Endothelial cell of umbilical vein (primary cell): ENCODE data around the gene SPEF1. TPM values are rescaled to one million over a fixed set of nuclear protein-coding genes. Genes with fewer than 3 reads are reported as not detected.

Experiments used
- BruUV-seq: library from RNA; stranded (reverse); fragments of 400-500 nt; replicated peaks from 2 replicates; lab custom pipeline; 2021; lab: Mats Ljungman, UMichigan
- CTCF ChIA-PET: fragments of 300-600, 350-600 bp; sonication (Branson Sonifier 250); formaldehyde crosslinking; loops from one replicate; lab custom pipeline; 2021; ENCODE audit warnings: antibody characterized with exemption, inconsistent platforms; lab: Charles Lee
- POLR2A ChIA-PET: fragments of 300-600, 350-600 bp; sonication (Branson Sonifier 250); formaldehyde crosslinking; loops from one replicate; lab custom pipeline; 2021; ENCODE audit warnings: antibody characterized with exemption, inconsistent platforms; lab: Charles Lee
- DNase-seq: peaks from one replicate; pipeline ENCODE4 v3.0.0-alpha.2; 2011; ENCODE audit warnings: low read depth, low spot score
- FAIRE-seq: peaks from 2 replicates; lab custom pipeline; 2011; peaks lifted over from hg19 to GRCh38; lab: Jason Lieb, UNC
- H2AFZ ChIP-seq: 2 replicates; pipeline ENCODE4 v1.6.0; 2012; ENCODE audit warnings: low read depth, low read length, control low read depth, inconsistent platforms
- H3K27ac ChIP-seq: 2 replicates; pipeline ENCODE4 v1.5.1; 2011; ENCODE audit warnings: low read depth, mild to moderate bottlenecking, control low read depth, low read length, moderate library complexity; ENCODE audit not compliant: insufficient read depth
- H3K27me3 ChIP-seq, 2 experiments: 2 replicates each; pipeline versions ENCODE4 v1.6.0 to v1.6.1; 2011; ENCODE audit warnings: low read length in 2 of 2, mixed read lengths in 1 of 2; ENCODE audit not compliant: control insufficient read depth in 2 of 2, insufficient read depth in 2 of 2
- H3K36me3 ChIP-seq, 2 experiments: 2 replicates in 1 of 2; 3 replicates in 1 of 2; pipeline ENCODE4 v1.5.1; 2011; ENCODE audit warnings: low read length in 2 of 2, mild to moderate bottlenecking in 1 of 2, moderate library complexity in 1 of 2; ENCODE audit not compliant: control insufficient read depth in 2 of 2, insufficient read depth in 2 of 2; ENCODE audit errors: extremely low read depth in 1 of 2
- H3K4me1 ChIP-seq: 3 replicates; pipeline ENCODE4 v1.5.1; 2011; ENCODE audit warnings: mild to moderate bottlenecking, low read length; ENCODE audit not compliant: control insufficient read depth, insufficient read depth; ENCODE audit errors: extremely low read depth
- H3K4me2 ChIP-seq: 2 replicates; pipeline ENCODE4 v1.6.1; 2011; ENCODE audit warnings: low read length, control low read depth, mixed read lengths; ENCODE audit not compliant: insufficient read depth
- H3K4me3 ChIP-seq, 3 experiments: fragments of 200-600 bp in 1 of 3; sonication (generic), shearing (Covaris generic) in 1 of 3; replicated peaks in 1 of 3; 2 replicates each; pipeline ENCODE4 v1.5.1; 2011 to 2016; ENCODE audit warnings: control low read depth in 3 of 3, low read length in 3 of 3, mild to moderate bottlenecking in 2 of 3, inconsistent platforms in 1 of 3, low read depth in 1 of 3, moderate library complexity in 1 of 3; ENCODE audit not compliant: insufficient read depth in 1 of 3
- H3K79me2 ChIP-seq: 2 replicates; pipeline ENCODE4 v1.6.0; 2012; ENCODE audit warnings: low read length, inconsistent platforms; ENCODE audit not compliant: control insufficient read depth, insufficient read depth
- H3K9ac ChIP-seq: replicated peaks from 2 replicates; pipeline ENCODE3; 2011; ENCODE audit warnings: low read length, control low read depth; ENCODE audit not compliant: insufficient read depth; ENCODE audit errors: extremely low read depth
- H3K9me1 ChIP-seq: replicated peaks from 3 replicates; pipeline ENCODE4 v1.6.0; 2011; ENCODE audit warnings: mild to moderate bottlenecking, low read length; ENCODE audit not compliant: control insufficient read depth, insufficient read depth; ENCODE audit errors: extremely low read depth
- H3K9me3 ChIP-seq: replicated peaks from 2 replicates; pipeline ENCODE4 v1.5.1; 2012; ENCODE audit warnings: low read length, inconsistent platforms; ENCODE audit not compliant: control insufficient read depth, insufficient read depth
- H4K20me1 ChIP-seq: replicated peaks from 2 replicates; pipeline ENCODE3; 2011; ENCODE audit warnings: mild to moderate bottlenecking, low read length; ENCODE audit not compliant: control insufficient read depth, insufficient read depth; ENCODE audit errors: extremely low read depth
- CTCF ChIP-seq, 2 donors: IDR thresholded peaks; 1 replicate in 1 of 2; 2 replicates in 1 of 2; pipeline ENCODE4 v1.5.1; 2011; ENCODE audit warnings: low read length in 2 of 2, mild to moderate bottlenecking in 2 of 2, moderate library complexity in 2 of 2, control low read depth in 1 of 2, inconsistent platforms in 1 of 2, low read depth in 1 of 2; ENCODE audit not compliant: insufficient read depth in 1 of 2; ENCODE audit errors: extremely low read depth in 1 of 2
- EZH2 ChIP-seq: IDR thresholded peaks from 2 replicates; pipeline ENCODE4 v1.6.1; 2012; ENCODE audit warnings: borderline replicate concordance, low read depth, mild to moderate bottlenecking, moderate library complexity, low read length, inconsistent platforms; ENCODE audit not compliant: severe bottlenecking
- FOS ChIP-seq: IDR thresholded peaks from 2 replicates; pipeline ENCODE4 v1.6.1; 2011; ENCODE audit warnings: mild to moderate bottlenecking, low read length, moderate library complexity, borderline replicate concordance; ENCODE audit not compliant: insufficient read depth
- GATA2 ChIP-seq: IDR thresholded peaks from 2 replicates; pipeline ENCODE4 v1.7.0; 2011; ENCODE audit warnings: low read depth, mild to moderate bottlenecking, moderate library complexity, mixed read lengths, low read length; ENCODE audit not compliant: insufficient read length, insufficient read depth
- JUN ChIP-seq: IDR thresholded peaks from 2 replicates; pipeline ENCODE4 v1.6.1; 2011; ENCODE audit warnings: borderline replicate concordance, low read depth; ENCODE audit not compliant: insufficient read length, insufficient read depth
- MAX ChIP-seq: IDR thresholded peaks from 2 replicates; pipeline ENCODE4 v1.6.1; 2011; ENCODE audit not compliant: insufficient read depth, insufficient read length
- MYC ChIP-seq: IDR thresholded peaks from one replicate; pipeline ENCODE4 v1.6.1; 2011; ENCODE audit warnings: mild to moderate bottlenecking, low read depth, low read length
- POLR2A ChIP-seq: IDR thresholded peaks from 2 replicates; pipeline ENCODE4 v1.6.1; 2012; ENCODE audit warnings: low read depth, mild to moderate bottlenecking, control low read depth, low read length
- POLR2AphosphoS5 ChIP-seq: IDR thresholded peaks from 2 replicates; pipeline ENCODE4 v1.6.1; 2012; ENCODE audit warnings: low read depth, mild to moderate bottlenecking, control low read depth, low read length, moderate library complexity; ENCODE audit not compliant: insufficient read depth
- dilution Hi-C: fragments of 300-500 bp; cut with MboI; formaldehyde crosslinking; loops from one replicate; pipeline ENCODE4 v1.15.0; 2019; ENCODE audit warnings: low sequenced_read_pairs; ENCODE audit not compliant: extremely low pct_ligation_motif_present
- intact Hi-C: fragments of 100-400 bp; cut with micrococcal nuclease; formaldehyde crosslinking; loops from one replicate; pipeline ENCODE4 v1.10.0; 2022
- polyA plus RNA-seq, 4 experiments: library from polyadenylated mRNA; depleted of rRNA in 3 of 4; stranded (reverse) in 3 of 4; unstranded in 1 of 4; fragments of >200 nt; gene quantifications; 2 replicates each; pipeline versions ENCODE4 v1.2.1 to v1.2.3, GENCODE V29; 2011 to 2012; ENCODE audit warnings: missing spikeins in 1 of 4
- total RNA-seq: library from RNA; stranded (reverse); gene quantifications from 2 replicates; pipeline ENCODE4 v1.2.3, GENCODE V29; 2021

Gene SPEF1
- total and polyA plus RNA-seq, 2 donors (not counting 3 experiments of a cell fraction or from before 2014, with no cell fraction given): 0.07 to 0.44 TPM

GRCh38 chr20:3802524-3803239 lies 21.4 kb upstream of the SPEF1 start:
- Histone ChIP-seq H4K20me1 (no peaks in the 10 kb centered on the region), H3K79me2 (peaks cover 11% of the 10 kb centered on the region), H3K4me2 (no peak overlapping the region), H3K27me3 (no peaks in the 10 kb centered on the region), H3K9ac (no peak overlapping the region), H3K4me3 (no peak overlapping the region), H3K9me3 (no peaks in the 10 kb centered on the region), H2AFZ (no peak overlapping the region), H3K36me3 (peaks cover 0 to 26% of the 10 kb centered on the region in 2 experiments), H3K9me1 (no peaks in the 10 kb centered on the region), H3K4me1 (peaks cover 19% of the 10 kb centered on the region), H3K27ac (no peak overlapping the region)
- TF ChIP-seq CTCF (IDR thresholded peaks at IDR 0.05; ENCODE audit: extremely low read depth in 1 of 2, insufficient read depth in 1 of 2, low read depth in 1 of 2, low read length in 2 of 2): no peak
- TF ChIP-seq EZH2: no peak
- TF ChIP-seq POLR2A: no peak
- TF ChIP-seq MYC: no peak
- no peak for TF ChIP-seq GATA2
- TF ChIP-seq FOS: no peak
- TF ChIP-seq MAX: no peak
- no peak for TF ChIP-seq JUN
- TF ChIP-seq POLR2AphosphoS5: no peak
- intact Hi-C loops: no loop called here
- ChIA-PET POLR2A (no interaction called here), CTCF (interaction anchor here (0.6 kb wide), 1 partner anchor 18 kb away, joined by 3 read pairs; no protein-coding TSS in a partner anchor)
- BruUV-seq: no TSS peak
- dilution Hi-C loops: no loop called here
- DNase-seq (no peak), FAIRE-seq (no peak)
